CD4-positive, alpha-beta T cell (primary cell): ENCODE measurements around the gene ARHGAP21. TPM values are rescaled to one million over a fixed set of nuclear protein-coding genes. Genes with fewer than 3 reads are reported as not detected.

Experiments
- ATAC-seq: fragments of 200-7000 bp; cut with Tn5 transposase; one replicate; pipeline ENCODE4 v1.10.0; 2022; ENCODE audit warnings: mild to moderate bottlenecking; ENCODE audit not compliant: poor library complexity
- CTCF ChIA-PET: fragments of 350-600 bp; sonication (Branson Sonifier 250); formaldehyde crosslinking; loops from one replicate; lab custom pipeline; 2021; ENCODE audit warnings: antibody characterized with exemption, inconsistent platforms; lab: Charles Lee
- POLR2A ChIA-PET: fragments of 350-600 bp; sonication (Branson Sonifier 250); formaldehyde crosslinking; loops from one replicate; lab custom pipeline; 2021; ENCODE audit warnings: antibody characterized with exemption, inconsistent platforms; lab: Charles Lee
- DNase-seq, 14 experiments: peaks; one replicate each; pipeline ENCODE4 v3.0.0-alpha.2; 2013 to 2020; ENCODE audit warnings: mixed read lengths in 2 of 14
- H3K27ac ChIP-seq, 2 donors: one replicate each; pipeline versions ENCODE4 v1.5.1 to v1.7.0; 2013; ENCODE audit warnings: low read length in 2 of 2, low read depth in 1 of 2, mild to moderate bottlenecking in 1 of 2
- H3K27me3 ChIP-seq, 2 experiments: 1 replicate in 1 of 2; 2 replicates in 1 of 2; pipeline versions ENCODE4 v1.6.1 to v1.7.0; 2013; ENCODE audit warnings: low read length in 2 of 2, control low read depth in 1 of 2, mild to moderate bottlenecking in 1 of 2, moderate library complexity in 1 of 2; ENCODE audit not compliant: insufficient read depth in 2 of 2, control insufficient read depth in 1 of 2
- H3K36me3 ChIP-seq: one replicate; pipeline ENCODE4 v1.6.1; 2013; ENCODE audit warnings: low read length, control low read depth; ENCODE audit not compliant: insufficient read depth
- H3K4me1 ChIP-seq: one replicate; pipeline ENCODE4 v1.6.1; 2013; ENCODE audit warnings: low read length, control low read depth; ENCODE audit not compliant: insufficient read depth
- H3K4me3 ChIP-seq: one replicate; pipeline ENCODE4 v1.5.1; 2013; ENCODE audit warnings: mild to moderate bottlenecking, low read length, moderate library complexity
- H3K9me3 ChIP-seq, 2 experiments: 1 replicate in 1 of 2; 2 replicates in 1 of 2; pipeline versions ENCODE4 v1.6.1 to v1.7.0; 2013; ENCODE audit warnings: low read length in 2 of 2, mild to moderate bottlenecking in 2 of 2, control low read depth in 1 of 2, moderate library complexity in 1 of 2; ENCODE audit not compliant: control insufficient read depth in 1 of 2, insufficient read depth in 1 of 2
- H3K27ac Mint-ChIP-seq: one replicate; pipeline ENCODE4 v1.8.0; 2020; ENCODE audit warnings: mixed read lengths
- H3K27me3 Mint-ChIP-seq: one replicate; pipeline ENCODE4 v1.8.0; 2021; ENCODE audit warnings: mixed read lengths
- H3K36me3 Mint-ChIP-seq: one replicate; pipeline ENCODE4 v1.8.0; 2021; ENCODE audit warnings: low read depth, mixed read lengths
- H3K4me1 Mint-ChIP-seq: one replicate; pipeline ENCODE4 v1.8.0; 2021; ENCODE audit warnings: low read depth, mixed read lengths
- H3K4me3 Mint-ChIP-seq: one replicate; pipeline ENCODE4 v1.8.0; 2020; ENCODE audit warnings: mild to moderate bottlenecking, mixed read lengths
- H3K9me3 Mint-ChIP-seq: one replicate; pipeline ENCODE4 v1.8.0; 2020; ENCODE audit warnings: mixed read lengths
- CTCF ChIP-seq: fragments of 200-600 bp; IDR thresholded peaks from one replicate; pipeline ENCODE4 v1.8.0; 2022; ENCODE audit warnings: antibody characterized with exemption, mild to moderate bottlenecking
- intact Hi-C, 2 experiments: fragments of 100-400 bp; cut with DNase I in 1 of 2; cut with micrococcal nuclease in 1 of 2; formaldehyde crosslinking; loops; one replicate each; pipeline versions ENCODE4 v1.15.1 to v1.9.0; 2023 to 2025; cut with DNase I, micrococcal nuclease
- total RNA-seq, 174 experiments: library from RNA in 2 of 174; stranded (reverse) in 2 of 174; gene quantifications; one replicate each; pipeline ENCODE4 v1.2.3 and lab custom pipeline; 2021 to 2026

ARHGAP21 gene
- total RNA-seq, 2 experiments from 2014 or later = 38.4 to 43.4 TPM

GRCh38 chr10:24642921-24643678 lies 80.6 kb downstream of the ARHGAP21 start:
- peak in 4 of 14 experiments; percentile 27 to 74 (median 70) for DNase-seq
- no peaks in the 10 kb centered on the region for H3K9me3 ChIP-seq
- intact Hi-C loops = loop anchor here (1.0 to 5.0 kb wide), 7 partner anchors 84 to 584 kb away; partner anchors contain the start of gene PRTFDC1 (in 1 of the 2)
- peak; percentile 92 for ATAC-seq
- H3K27ac ChIP-seq = no peak overlapping the region
- Mint-ChIP-seq H3K27me3 (no peaks in the 10 kb centered on the region), H3K27ac (no peak overlapping the region), H3K4me1 (no peaks in the 10 kb centered on the region), H3K36me3 (no peaks in the 10 kb centered on the region), H3K9me3 (no peaks in the 10 kb centered on the region), H3K4me3 (no peak overlapping the region)
- no peaks in the 10 kb centered on the region for H3K4me1 ChIP-seq
- ChIA-PET POLR2A (interaction anchor here (2.1 kb wide), 1 partner anchor 21 kb away, joined by 6 read pairs; no protein-coding TSS in a partner anchor), CTCF (interaction anchor here (0.6 to 1.7 kb wide), 4 partner anchors 25 to 262 kb away, joined by 3 to 5 read pairs (median 4); no protein-coding TSS in a partner anchor)
- TF ChIP-seq CTCF = peak; percentile 93
- no peaks in the 10 kb centered on the region for H3K27me3 ChIP-seq
- H3K36me3 ChIP-seq = no peaks in the 10 kb centered on the region
- H3K4me3 ChIP-seq = no peak overlapping the region

GRCh38 chr10:24639124-24639523 lies 84.6 kb downstream of the ARHGAP21 start:
- H3K27me3 ChIP-seq = no peaks in the 10 kb centered on the region
- TF ChIP-seq CTCF = no peak
- Mint-ChIP-seq H3K4me1 (no peaks in the 10 kb centered on the region), H3K4me3 (no peak overlapping the region), H3K36me3 (no peaks in the 10 kb centered on the region), H3K27ac (no peak overlapping the region), H3K27me3 (no peaks in the 10 kb centered on the region), H3K9me3 (no peaks in the 10 kb centered on the region)
- intact Hi-C loops = no loop called here
- ChIA-PET CTCF (no interaction called here), POLR2A (no interaction called here)
- H3K4me1 ChIP-seq = no peaks in the 10 kb centered on the region
- DNase-seq = no peak
- H3K27ac ChIP-seq = no peak overlapping the region
- H3K36me3 ChIP-seq = no peaks in the 10 kb centered on the region
- no peak for ATAC-seq
- no peak overlapping the region for H3K4me3 ChIP-seq
- no peaks in the 10 kb centered on the region for H3K9me3 ChIP-seq

- no peaks in the 10 kb centered on the region for H3K9me3 Mint-ChIP-seq
- intact Hi-C loops = loop anchor here in 1 of 2 experiments (5.0 kb wide), 1 partner anchor 387 kb away; no protein-coding TSS in a partner anchor
- no peak for TF ChIP-seq CTCF
- no peaks in the 10 kb centered on the region for H3K27me3 Mint-ChIP-seq
- DNase-seq = no peak
- Histone ChIP-seq H3K9me3 (no peaks in the 10 kb centered on the region), H3K4me3 (no peak overlapping the region), H3K27me3 (no peaks in the 10 kb centered on the region), H3K4me1 (no peaks in the 10 kb centered on the region), H3K36me3 (no peaks in the 10 kb centered on the region), H3K27ac (no peak overlapping the region)
- ATAC-seq = no peak
- ChIA-PET POLR2A (no interaction called here), CTCF (no interaction called here)
- no peak overlapping the region for H3K4me3 Mint-ChIP-seq
- H3K4me1 Mint-ChIP-seq = peaks cover 41% of the 10 kb centered on the region
- H3K36me3 Mint-ChIP-seq = peaks cover 5% of the 10 kb centered on the region
- peak overlapping the region; percentile 91 for H3K27ac Mint-ChIP-seq
Observed at GRCh38 chr10:24625778-24626177, 97.9 kb downstream of the ARHGAP21 start.
